HepG2 (cell line): ENCODE results near the gene PA2G4. TPM values are rescaled to one million over a fixed set of nuclear protein-coding genes. Genes with fewer than 3 reads are reported as not detected.

Experiments
- ESRRA ChIP-seq: sonication (generic); formaldehyde crosslinking; IDR thresholded peaks from 2 replicates; pipeline ENCODE4 v1.5.1; 2020; ENCODE audit warnings: mild to moderate bottlenecking, low read depth, missing genetic modification reagents
- KAT8 ChIP-seq: IDR thresholded peaks from 2 replicates; pipeline ENCODE4 v1.6.1; 2016; ENCODE audit warnings: missing genetic modification reagents, missing compliant biosample characterization
- PAXIP1 ChIP-seq: sonication (generic); formaldehyde crosslinking; conservative IDR thresholded peaks from 2 replicates; pipeline ENCODE4 v1.4.0; 2020; ENCODE audit warnings: mild to moderate bottlenecking, missing genetic modification reagents, moderate library complexity
- PITX1 ChIP-seq: sonication (generic); formaldehyde crosslinking; IDR thresholded peaks from 2 replicates; pipeline ENCODE4 v1.5.1; 2020; ENCODE audit warnings: mild to moderate bottlenecking, missing genetic modification reagents
- PRMT3 ChIP-seq: sonication (generic); formaldehyde crosslinking; IDR thresholded peaks from 2 replicates; pipeline ENCODE4 v1.8.1; 2022; ENCODE audit warnings: low read depth, mild to moderate bottlenecking, moderate library complexity, missing genetic modification reagents, borderline replicate concordance
- RAD51 ChIP-seq: fragments of 450-650 bp; IDR thresholded peaks from 2 replicates; pipeline ENCODE4 v1.6.1; 2016; ENCODE audit warnings: borderline replicate concordance
- ZNF407 ChIP-seq: sonication (generic); formaldehyde crosslinking; IDR thresholded peaks from one replicate; pipeline ENCODE4 v1.5.1; 2020; ENCODE audit warnings: mild to moderate bottlenecking, missing genetic modification reagents; ENCODE audit errors: not compliant biosample characterization
- ZNF441 ChIP-seq: sonication (generic); formaldehyde crosslinking; IDR thresholded peaks from 2 replicates; pipeline ENCODE4 v1.7.0; 2021; ENCODE audit warnings: missing genetic modification reagents, borderline replicate concordance
- ZNF550 ChIP-seq: sonication (generic); formaldehyde crosslinking; IDR thresholded peaks from 2 replicates; pipeline ENCODE4 v1.4.0; 2020; ENCODE audit warnings: mild to moderate bottlenecking, missing genetic modification reagents, borderline replicate concordance
- polyA plus RNA-seq, 8 experiments: library from polyadenylated mRNA; depleted of rRNA in 3 of 8; stranded (reverse) in 7 of 8; unstranded in 1 of 8; fragments of >200 nt; fragmentation: Illumina TruSeq in 4 of 8; extraction: Trizol in 4 of 8; gene quantifications; 2 replicates each; pipeline versions ENCODE4 v1.2.1 to v1.2.3, GENCODE V29; 2011 to 2016; ENCODE audit warnings: low read depth in 4 of 8, missing spikeins in 1 of 8, mixed read lengths in 1 of 8; ENCODE audit not compliant: insufficient read depth in 1 of 8
- total RNA-seq, 5 experiments: library from RNA; depleted of rRNA; stranded (reverse); fragments of >200 nt; fragmentation: Illumina TruSeq; extraction: Trizol; gene quantifications; 2 replicates each; pipeline ENCODE4 v1.2.3, GENCODE V29; 2016; ENCODE audit warnings: low read depth in 1 of 5
- TF ChIP-seq, protein P1 (sequence below): sonication (generic); formaldehyde crosslinking; IDR thresholded peaks from 2 replicates; pipeline ENCODE4 v1.5.0; 2020; ENCODE audit warnings: mild to moderate bottlenecking, missing genetic modification reagents
- TF ChIP-seq, protein P2 (sequence below): sonication (generic); formaldehyde crosslinking; IDR thresholded peaks from 2 replicates; pipeline ENCODE4 v1.4.0; 2020; ENCODE audit warnings: mild to moderate bottlenecking, missing genetic modification reagents

PA2G4 gene
- total and polyA plus RNA-seq, 2 of the 13 experiments (the other 11 are each of a cell fraction or from before 2014, with no cell fraction given) = 147 to 240 TPM

DNA sequence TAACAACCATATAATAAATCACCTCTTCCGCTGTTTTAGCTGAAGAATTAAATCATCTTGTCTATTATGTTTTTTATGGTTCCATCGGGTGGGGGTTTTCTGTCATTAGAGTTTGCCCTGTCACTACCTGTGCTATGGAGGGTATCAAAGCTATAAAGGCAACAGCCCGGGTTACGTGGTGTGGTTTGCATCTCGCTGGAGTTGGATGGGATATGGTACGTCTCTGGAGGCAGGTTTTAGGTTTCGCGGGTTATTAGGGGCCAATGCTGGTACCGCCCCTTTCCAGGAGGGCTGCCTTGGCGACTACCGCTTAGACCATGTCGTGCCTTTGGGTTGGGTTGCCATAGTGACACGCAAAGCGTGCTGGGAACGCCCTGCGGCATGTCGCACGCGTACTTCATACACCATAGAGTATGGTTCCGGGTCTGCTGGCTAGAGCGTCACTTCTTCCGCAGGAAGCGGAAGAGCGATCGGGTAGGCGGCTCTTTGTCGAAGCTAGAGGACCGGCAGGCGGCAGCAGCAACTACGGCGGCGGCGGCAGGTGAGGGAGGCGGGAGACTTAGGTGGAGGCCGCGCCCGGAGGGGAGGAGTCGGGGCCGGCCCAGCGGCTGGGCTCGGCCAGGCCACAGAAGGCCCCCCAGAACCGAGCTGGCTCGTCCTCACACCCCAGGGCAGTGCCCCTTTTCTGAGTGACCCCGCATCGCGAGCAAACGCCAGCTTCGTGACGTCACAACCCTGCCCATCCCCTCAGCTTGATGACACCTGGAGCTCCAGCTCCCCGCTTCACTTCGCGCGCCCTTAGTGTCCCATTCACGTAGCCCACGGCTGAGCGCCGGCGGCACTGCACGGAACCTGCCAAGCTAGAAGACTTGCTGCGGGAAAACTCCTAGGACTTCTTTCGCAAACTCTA is 13.7 kb downstream of the PA2G4 start, which contains the start of gene ZC3H10 (continued):
- TF ChIP-seq ZNF441 (CRISPR knock-in tag) (peak; percentile 68; the same call in 1 of the 2 replicates), PAXIP1 (CRISPR knock-in tag) (peak; percentile 71), ZNF550 (no peak), PRMT3 (CRISPR knock-in tag) (peak; percentile 87; the same call in 1 of the 2 replicates), KAT8 (CRISPR knock-in tag) (peak; percentile 98), ZNF407 (CRISPR knock-in tag) (no peak), ESRRA (CRISPR knock-in tag) (peak; percentile 76; the same call in 1 of the 2 replicates), PITX1 (peak; percentile 76), RAD51 (no peak)
- TF ChIP-seq, protein P1, sequence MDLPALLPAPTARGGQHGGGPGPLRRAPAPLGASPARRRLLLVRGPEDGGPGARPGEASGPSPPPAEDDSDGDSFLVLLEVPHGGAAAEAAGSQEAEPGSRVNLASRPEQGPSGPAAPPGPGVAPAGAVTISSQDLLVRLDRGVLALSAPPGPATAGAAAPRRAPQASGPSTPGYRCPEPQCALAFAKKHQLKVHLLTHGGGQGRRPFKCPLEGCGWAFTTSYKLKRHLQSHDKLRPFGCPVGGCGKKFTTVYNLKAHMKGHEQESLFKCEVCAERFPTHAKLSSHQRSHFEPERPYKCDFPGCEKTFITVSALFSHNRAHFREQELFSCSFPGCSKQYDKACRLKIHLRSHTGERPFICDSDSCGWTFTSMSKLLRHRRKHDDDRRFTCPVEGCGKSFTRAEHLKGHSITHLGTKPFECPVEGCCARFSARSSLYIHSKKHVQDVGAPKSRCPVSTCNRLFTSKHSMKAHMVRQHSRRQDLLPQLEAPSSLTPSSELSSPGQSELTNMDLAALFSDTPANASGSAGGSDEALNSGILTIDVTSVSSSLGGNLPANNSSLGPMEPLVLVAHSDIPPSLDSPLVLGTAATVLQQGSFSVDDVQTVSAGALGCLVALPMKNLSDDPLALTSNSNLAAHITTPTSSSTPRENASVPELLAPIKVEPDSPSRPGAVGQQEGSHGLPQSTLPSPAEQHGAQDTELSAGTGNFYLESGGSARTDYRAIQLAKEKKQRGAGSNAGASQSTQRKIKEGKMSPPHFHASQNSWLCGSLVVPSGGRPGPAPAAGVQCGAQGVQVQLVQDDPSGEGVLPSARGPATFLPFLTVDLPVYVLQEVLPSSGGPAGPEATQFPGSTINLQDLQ (CRISPR knock-in tag) = peak; percentile 93; the same call in 1 of the 2 replicates
- TF ChIP-seq, protein P2, sequence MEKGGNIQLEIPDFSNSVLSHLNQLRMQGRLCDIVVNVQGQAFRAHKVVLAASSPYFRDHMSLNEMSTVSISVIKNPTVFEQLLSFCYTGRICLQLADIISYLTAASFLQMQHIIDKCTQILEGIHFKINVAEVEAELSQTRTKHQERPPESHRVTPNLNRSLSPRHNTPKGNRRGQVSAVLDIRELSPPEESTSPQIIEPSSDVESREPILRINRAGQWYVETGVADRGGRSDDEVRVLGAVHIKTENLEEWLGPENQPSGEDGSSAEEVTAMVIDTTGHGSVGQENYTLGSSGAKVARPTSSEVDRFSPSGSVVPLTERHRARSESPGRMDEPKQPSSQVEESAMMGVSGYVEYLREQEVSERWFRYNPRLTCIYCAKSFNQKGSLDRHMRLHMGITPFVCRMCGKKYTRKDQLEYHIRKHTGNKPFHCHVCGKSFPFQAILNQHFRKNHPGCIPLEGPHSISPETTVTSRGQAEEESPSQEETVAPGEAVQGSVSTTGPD (CRISPR knock-in tag) = no peak
